Endodermal cell (in vitro differentiated cells): ENCODE results near the gene IQGAP1. TPM values are rescaled to one million over a fixed set of nuclear protein-coding genes. Genes with fewer than 3 reads are reported as not detected.
"Not testable (repeated sequence)": the region's sequence is repeated elsewhere in the genome, so short reads cannot be mapped to it uniquely, and the experiment has no call there.

Source experiments
- DNase-seq: peaks from one replicate; pipeline ENCODE4 v3.0.0-alpha.2; 2017
- H3K27ac ChIP-seq: 2 replicates; pipeline ENCODE4 v1.5.1; 2013; ENCODE audit warnings: mild to moderate bottlenecking, low read depth, low read length, moderate library complexity
- H3K27me3 ChIP-seq: 2 replicates; pipeline ENCODE4 v1.6.1; 2013; ENCODE audit warnings: mild to moderate bottlenecking, low read length, moderate library complexity; ENCODE audit not compliant: insufficient read depth, control insufficient read depth, poor library complexity, severe bottlenecking
- H3K36me3 ChIP-seq: 2 replicates; pipeline ENCODE4 v1.7.0; 2013; ENCODE audit warnings: mild to moderate bottlenecking, low read length, moderate library complexity; ENCODE audit not compliant: control insufficient read depth, insufficient read depth
- H3K4me1 ChIP-seq: one replicate; pipeline ENCODE4 v1.7.0; 2013; ENCODE audit warnings: low read length; ENCODE audit not compliant: control insufficient read depth, insufficient read depth
- H3K4me3 ChIP-seq: 2 replicates; pipeline ENCODE4 v1.5.1; 2013; ENCODE audit warnings: mild to moderate bottlenecking, low read length, moderate library complexity
- H3K9ac ChIP-seq: 2 replicates; pipeline ENCODE4 v1.6.1; 2013; ENCODE audit warnings: mild to moderate bottlenecking, low read length, moderate library complexity; ENCODE audit not compliant: poor library complexity, severe bottlenecking; ENCODE audit errors: extremely low read depth
- H3K9me3 ChIP-seq: 2 replicates; pipeline ENCODE4 v1.6.1; 2013; ENCODE audit warnings: mild to moderate bottlenecking, low read length, moderate library complexity; ENCODE audit not compliant: control insufficient read depth
- H3K27ac Mint-ChIP-seq: 2 replicates; pipeline ENCODE4 v1.8.0; 2020; ENCODE audit warnings: mixed read lengths
- H3K27me3 Mint-ChIP-seq: 2 replicates; pipeline ENCODE4 v1.8.0; 2021; ENCODE audit warnings: mild to moderate bottlenecking, mixed read lengths; ENCODE audit not compliant: insufficient read depth
- H3K36me3 Mint-ChIP-seq: 2 replicates; pipeline ENCODE4 v1.8.0; 2020; ENCODE audit warnings: low read depth, mixed read lengths
- H3K4me1 Mint-ChIP-seq: 2 replicates; pipeline ENCODE4 v1.8.0; 2020; ENCODE audit warnings: mixed read lengths
- H3K4me3 Mint-ChIP-seq: 2 replicates; pipeline ENCODE4 v1.8.0; 2020; ENCODE audit warnings: mild to moderate bottlenecking, moderate library complexity, mixed read lengths
- H3K9me3 Mint-ChIP-seq: 2 replicates; pipeline ENCODE4 v1.8.0; 2020; ENCODE audit warnings: mild to moderate bottlenecking, mixed read lengths
- CTCF ChIP-seq: fragments of 200-600 bp; sonication (generic); conservative IDR thresholded peaks from 2 replicates; pipeline ENCODE4 v1.5.0; 2021; ENCODE audit warnings: antibody characterized with exemption, mild to moderate bottlenecking
- WGBS, 2 experiments: methylation state at CpG; one replicate each; pipeline versions ENCODE4 v1.1.5 to v1.1.7; 2013; ENCODE audit warnings: missing lambda C conversion rate in 2 of 2, mixed read lengths in 1 of 2; ENCODE audit not compliant: insufficient coverage in 1 of 2, insufficient read length in 1 of 2; 5-methylcytosine and 5-hydroxymethylcytosine counted together
- total RNA-seq, 2 donors: library from RNA; stranded (reverse); fragmentation: NEBNext Ultra II Directional in 1 of 2; extraction: Animal tissue kit (Norgen Biotek cat#: 25700) in 1 of 2; gene quantifications; 2 replicates in 1 of 2; 3 replicates in 1 of 2; pipeline ENCODE4 v1.2.1, GENCODE V29; 2021

The IQGAP1 gene
- total RNA-seq, 2 donors from 2014 or later, result 94.4 to 124 TPM

GRCh38 chr15:90501898-90502297, 113.9 kb downstream of the IQGAP1 start:
- no peak overlapping the region for H3K4me3 Mint-ChIP-seq
- H3K27me3 ChIP-seq, result no peaks in the 10 kb centered on the region
- peaks cover 46% of the 10 kb centered on the region for H3K36me3 Mint-ChIP-seq
- H3K9me3 Mint-ChIP-seq, result no peaks in the 10 kb centered on the region
- no peak for DNase-seq
- peaks cover 56% of the 10 kb centered on the region for H3K36me3 ChIP-seq
- no peaks in the 10 kb centered on the region for H3K27me3 Mint-ChIP-seq
- TF ChIP-seq CTCF, result no peak
- no peaks in the 10 kb centered on the region for H3K9me3 ChIP-seq
- H3K27ac ChIP-seq, result no peak overlapping the region
- H3K4me1 ChIP-seq, result no peaks in the 10 kb centered on the region
- no peak overlapping the region for H3K27ac Mint-ChIP-seq
- 89 to 90% methylated on average over 2 to 4 of the region's 4 CpGs for WGBS, 2 experiments
- no peak overlapping the region for H3K9ac ChIP-seq
- H3K4me1 Mint-ChIP-seq, result no peaks in the 10 kb centered on the region
- H3K4me3 ChIP-seq, result no peak overlapping the region

GRCh38 chr15:90510781-90511180, 122.7 kb downstream of the IQGAP1 start:
- H3K36me3 Mint-ChIP-seq, result peaks cover 14% of the 10 kb centered on the region
- not testable (repeated sequence) for H3K27ac Mint-ChIP-seq

GRCh38 chr15:90511211-90511618, 123.2 kb downstream of the IQGAP1 start:
- not testable (repeated sequence) for H3K27ac ChIP-seq, DNase-seq, H3K27ac Mint-ChIP-seq, H3K27me3 ChIP-seq, H3K27me3 Mint-ChIP-seq, H3K36me3 ChIP-seq, H3K4me3 Mint-ChIP-seq, H3K4me3 ChIP-seq, H3K4me1 Mint-ChIP-seq, H3K4me1 ChIP-seq, H3K9ac ChIP-seq
- 96% methylated on average over 13 of the region's 13 CpGs; no CpG with 5 or more reads in 1 of the 2 experiments for WGBS, 2 experiments
- Mint-ChIP-seq H3K36me3 (peaks cover 14% of the 10 kb centered on the region), H3K9me3 (peaks cover 34% of the 10 kb centered on the region)
- peaks cover 32% of the 10 kb centered on the region for H3K9me3 ChIP-seq

More at GRCh38 chr15:90510781-90511180, 122.7 kb downstream of the IQGAP1 start:
- not testable (repeated sequence) for H3K4me1 ChIP-seq, H3K36me3 ChIP-seq, H3K4me3 ChIP-seq, H3K27ac ChIP-seq, H3K27me3 ChIP-seq, H3K4me3 Mint-ChIP-seq, DNase-seq, H3K9ac ChIP-seq, H3K27me3 Mint-ChIP-seq, H3K4me1 Mint-ChIP-seq
- H3K9me3 ChIP-seq, result peaks cover 32% of the 10 kb centered on the region
- 89 to 94% methylated on average over 16 to 28 of the region's 29 CpGs for WGBS, 2 experiments
- peaks cover 34% of the 10 kb centered on the region for H3K9me3 Mint-ChIP-seq

- no peak overlapping the region for H3K9ac ChIP-seq
- no peak overlapping the region for H3K27ac ChIP-seq
- Mint-ChIP-seq H3K36me3 (peaks cover 14% of the 10 kb centered on the region), H3K27ac (no peak overlapping the region), H3K9me3 (peaks cover 34% of the 10 kb centered on the region), H3K4me3 (no peak overlapping the region), H3K4me1 (no peaks in the 10 kb centered on the region), H3K27me3 (no peaks in the 10 kb centered on the region)
- no peaks in the 10 kb centered on the region for H3K27me3 ChIP-seq
- no peaks in the 10 kb centered on the region for H3K4me1 ChIP-seq
- WGBS, 2 experiments, result 82 to 97% methylated on average over 2 of the region's 2 CpGs
- H3K4me3 ChIP-seq, result peak overlapping the region; percentile 47
- DNase-seq, result no peak
- H3K9me3 ChIP-seq, result peaks cover 32% of the 10 kb centered on the region
- H3K36me3 ChIP-seq, result no peaks in the 10 kb centered on the region
- TF ChIP-seq CTCF, result no peak
Measured at GRCh38 chr15:90512276-90512675, 124.2 kb downstream of the IQGAP1 start.
